ENCODE results near the gene RAI1.

The RAI1 gene

GRCh38 chr17:17682293-17682736 is 1.1 kb downstream of the RAI1 start (continued):
- TF ChIP-seq ZNF629 (tag by site-specific recombination; IDR thresholded peaks at IDR 0.05), result peak; percentile 85
- no peak for TF ChIP-seq ZNF610 (tag by site-specific recombination; IDR thresholded peaks at IDR 0.05; ENCODE audit: borderline replicate concordance)
- TF ChIP-seq ZNF501 (tag by site-specific recombination; IDR thresholded peaks at IDR 0.05), result no peak
- no peak for TF ChIP-seq REPIN1 (tag by site-specific recombination; IDR thresholded peaks at IDR 0.05; ENCODE audit: low read depth)
- TF ChIP-seq INSM2 (tag by site-specific recombination; IDR thresholded peaks at IDR 0.05), result no peak
- no peak for TF ChIP-seq REST (tag by site-specific recombination; IDR thresholded peaks at IDR 0.05)
- TF ChIP-seq ZNF302 (tag by site-specific recombination; IDR thresholded peaks at IDR 0.05; ENCODE audit: low read depth), result no peak
- peak; percentile 94 for TF ChIP-seq ZBTB26 (tag by site-specific recombination; optimal IDR thresholded peaks at IDR 0.05)
- no peak for TF ChIP-seq ZNF23 (tag by site-specific recombination; IDR thresholded peaks at IDR 0.05; ENCODE audit: borderline replicate concordance)
- no peak for TF ChIP-seq GFI1B (tag by site-specific recombination; IDR thresholded peaks at IDR 0.05)
- 0 out of 2 replicates have a peak, but pooled peaks have one; percentile 40 for TF ChIP-seq ZNF561 (tag by site-specific recombination; IDR thresholded peaks at IDR 0.05; ENCODE audit: borderline replicate concordance)
- no peak for TF ChIP-seq ZNF571 (tag by site-specific recombination; IDR thresholded peaks at IDR 0.05)
- no peak for TF ChIP-seq ZBTB44 (tag by site-specific recombination; IDR thresholded peaks at IDR 0.05)
- TF ChIP-seq OVOL3 (tag by site-specific recombination; IDR thresholded peaks at IDR 0.05), result no peak
- no peak for TF ChIP-seq ZNF529 (tag by site-specific recombination; IDR thresholded peaks at IDR 0.05; ENCODE audit: insufficient replicate concordance)
- TF ChIP-seq ZNF513 (tag by site-specific recombination; IDR thresholded peaks at IDR 0.05), result peak; percentile 26; the same call in 1 of the 2 replicates
- peak; percentile 36; the same call in 1 of the 2 replicates for TF ChIP-seq ZIC2 (tag by site-specific recombination; IDR thresholded peaks at IDR 0.05)
- no peak for TF ChIP-seq ZNF488 (tag by site-specific recombination; IDR thresholded peaks at IDR 0.05)
- no peak for TF ChIP-seq ZNF133 (tag by site-specific recombination; IDR thresholded peaks at IDR 0.05)
- no peak for TF ChIP-seq ZNF26 (tag by site-specific recombination; IDR thresholded peaks at IDR 0.05)
- no peak; the same call in 1 of the 2 replicates for TF ChIP-seq ZNF692 (tag by site-specific recombination; IDR thresholded peaks at IDR 0.05)
- TF ChIP-seq PATZ1 (tag by site-specific recombination; IDR thresholded peaks at IDR 0.05), result peak; percentile 77
- TF ChIP-seq GLIS2 (tag by site-specific recombination; IDR thresholded peaks at IDR 0.05), result peak; percentile 78
- no peak for TF ChIP-seq ZNF214 (tag by site-specific recombination; IDR thresholded peaks at IDR 0.05; ENCODE audit: borderline replicate concordance)

Measured in HEK293 (cell line).